Measurements from ENCODE around the gene CDC6.

The CDC6 gene

DNA sequence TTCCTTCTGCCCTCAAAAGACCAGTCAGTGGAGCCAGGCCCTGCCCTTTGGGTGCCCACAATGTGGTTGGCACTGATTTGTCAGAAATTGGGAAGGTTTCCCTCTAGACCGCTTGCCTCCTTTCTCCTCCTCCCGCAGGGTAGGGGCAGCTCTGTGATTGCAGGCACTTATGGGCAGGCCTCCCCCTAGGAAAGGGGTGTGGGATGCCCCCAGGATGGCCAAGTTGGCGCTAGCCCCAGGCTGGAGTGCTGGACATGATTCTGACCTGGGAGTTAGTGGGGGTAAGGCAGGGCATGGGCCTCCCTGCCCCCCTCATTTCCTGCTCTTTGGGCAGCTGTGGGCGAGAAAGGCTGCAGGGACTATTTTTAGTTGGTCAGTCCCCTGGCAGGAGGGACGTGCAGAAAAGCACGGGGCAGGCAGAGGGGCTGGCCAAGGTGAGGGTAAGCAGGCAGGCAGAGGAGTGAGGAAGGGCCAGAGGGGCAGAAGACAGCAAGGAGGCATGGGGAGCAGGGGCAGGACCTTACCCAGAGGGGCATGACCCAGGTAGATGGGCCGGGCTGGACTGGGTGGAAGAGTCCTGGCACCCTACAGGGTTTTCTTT, 24.6 kb downstream of the CDC6 start:
- no peak for DNase-seq

GRCh38 chr17:40312893-40313667, 25.4 kb downstream of the CDC6 start:
- no peak for DNase-seq

DNA sequence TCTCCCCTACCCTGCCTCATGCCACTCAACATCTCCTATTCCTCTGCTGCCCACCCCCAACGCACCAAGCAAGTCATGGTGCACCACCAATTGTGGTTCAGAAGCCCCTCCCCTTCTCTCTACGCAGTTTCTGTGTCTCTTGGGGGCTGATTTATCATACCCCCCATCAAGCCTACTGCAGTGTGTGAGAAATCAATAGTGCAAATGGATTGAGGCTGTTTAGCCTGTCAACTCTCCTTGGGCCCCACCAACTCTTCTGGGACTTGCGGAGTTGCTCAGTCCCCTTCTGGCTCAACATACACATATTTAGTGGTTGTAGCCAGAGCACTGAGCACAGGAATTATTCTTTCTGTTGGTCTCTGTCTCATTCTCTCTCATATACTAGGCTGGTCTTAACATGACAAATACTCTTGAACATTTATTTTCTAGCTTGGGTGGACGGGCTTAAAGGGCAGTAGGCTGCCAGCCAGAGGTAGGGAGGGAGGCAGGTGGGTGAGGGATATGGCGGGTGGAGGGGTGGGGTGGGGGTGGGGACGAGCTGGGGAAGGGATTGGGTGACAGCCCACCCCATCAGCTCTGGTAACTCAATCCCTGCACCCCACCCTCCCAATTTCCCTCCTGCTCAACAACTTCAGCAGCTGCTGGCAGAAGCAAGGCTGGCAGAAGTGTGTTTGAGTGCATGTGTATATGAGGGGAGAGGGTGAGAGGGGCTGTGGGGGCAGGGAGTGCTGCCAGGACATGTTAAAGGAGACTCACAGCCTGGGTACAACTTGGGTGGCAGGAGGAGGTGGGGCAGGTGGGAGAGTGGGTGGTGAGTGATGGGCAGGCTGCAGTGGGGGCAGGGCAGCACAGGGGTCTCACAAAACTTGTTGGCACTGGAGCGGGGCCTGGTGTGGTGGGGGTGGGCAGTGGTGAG, 26.2 kb downstream of the CDC6 start:
- DNase-seq: no peak

- DNase-seq: peak; percentile 91
Measured at GRCh38 chr17:40314584-40314956, 26.9 kb downstream of the CDC6 start.

GRCh38 chr17:40315206-40315605, 27.5 kb downstream of the CDC6 start:
- no peak for DNase-seq

DNA sequence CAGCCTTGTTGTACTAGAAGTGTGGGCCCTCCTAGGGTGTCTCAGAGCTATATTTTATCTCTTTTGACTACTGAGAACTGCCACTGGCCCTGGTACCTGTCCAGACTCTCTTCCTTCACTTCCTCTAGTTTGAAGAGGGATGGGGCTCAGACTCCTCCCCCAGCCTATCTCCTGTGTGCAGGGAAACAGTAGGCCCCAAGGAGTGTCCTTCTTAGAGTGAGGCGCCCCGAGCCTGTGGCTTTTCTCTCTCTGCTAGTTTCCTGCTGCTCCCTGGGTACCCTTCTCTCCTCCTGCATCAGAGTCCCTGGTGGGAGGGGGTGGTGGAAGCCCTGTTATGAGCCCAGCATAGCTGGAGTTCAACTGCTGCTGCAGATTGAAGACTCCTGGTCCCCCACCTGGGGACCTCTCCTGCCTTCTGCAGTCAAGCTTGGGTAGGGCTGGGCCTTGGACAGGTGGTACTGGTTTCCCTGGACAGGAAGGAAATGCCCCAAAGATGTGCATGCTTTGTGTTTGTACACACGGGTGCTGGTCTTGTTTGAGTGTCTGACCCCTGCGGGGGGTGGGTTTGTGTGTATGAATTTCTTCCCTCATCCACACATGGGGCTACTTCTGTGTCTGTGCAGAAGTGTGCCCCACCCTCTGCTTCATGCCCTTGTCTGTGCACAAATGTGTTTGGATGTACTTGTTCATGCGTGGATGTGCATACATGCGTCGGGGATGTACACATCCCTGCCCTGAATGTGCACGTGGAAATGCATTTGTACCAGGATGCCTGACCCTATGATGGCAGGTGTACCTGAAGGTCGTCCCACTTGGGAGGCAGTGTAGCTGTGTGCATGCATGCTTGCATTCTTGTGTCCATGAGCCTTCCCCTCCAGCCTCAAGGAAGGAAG, 28.2 kb downstream of the CDC6 start:
- no peak for DNase-seq

GRCh38 chr17:40316571-40317344, 29.1 kb downstream of the CDC6 start:
- DNase-seq: no peak

GRCh38 chr17:40317345-40317873, 29.7 kb downstream of the CDC6 start:
- peak; percentile 46 for DNase-seq

GRCh38 chr17:40317880-40318829, 30.5 kb downstream of the CDC6 start:
- peak; percentile 93 for DNase-seq

DNA sequence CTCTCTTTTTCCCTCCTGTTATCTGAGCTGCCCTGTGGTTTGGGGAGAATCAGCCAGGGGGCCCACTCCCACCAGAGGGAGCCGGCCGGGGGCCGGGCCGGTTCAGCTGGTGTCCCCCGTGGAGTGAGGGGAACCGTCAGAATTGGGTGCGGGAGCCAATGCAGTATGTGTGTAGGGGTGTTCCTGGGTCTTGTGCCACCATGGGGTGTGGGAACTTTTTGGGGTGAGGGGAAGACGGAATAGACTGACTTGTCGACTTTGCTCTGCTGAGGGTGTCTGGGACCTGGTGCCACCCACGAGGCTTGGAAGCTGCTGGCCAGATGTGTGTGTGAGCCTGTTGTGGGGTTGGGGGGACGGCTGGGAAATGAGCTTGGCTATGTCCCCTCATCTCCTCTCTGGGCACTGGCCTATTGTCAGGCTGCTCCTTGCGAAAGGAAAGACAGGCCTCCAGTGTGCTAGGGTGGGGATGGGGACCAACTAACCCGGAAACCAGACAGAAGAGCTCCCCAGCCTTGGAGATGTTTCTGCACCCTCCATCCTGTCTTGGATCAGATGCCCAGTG, 31.2 kb downstream of the CDC6 start:
- DNase-seq: no peak

GRCh38 chr17:40319651-40320540, 32.2 kb downstream of the CDC6 start:
- peak; percentile 62 for DNase-seq

DNA sequence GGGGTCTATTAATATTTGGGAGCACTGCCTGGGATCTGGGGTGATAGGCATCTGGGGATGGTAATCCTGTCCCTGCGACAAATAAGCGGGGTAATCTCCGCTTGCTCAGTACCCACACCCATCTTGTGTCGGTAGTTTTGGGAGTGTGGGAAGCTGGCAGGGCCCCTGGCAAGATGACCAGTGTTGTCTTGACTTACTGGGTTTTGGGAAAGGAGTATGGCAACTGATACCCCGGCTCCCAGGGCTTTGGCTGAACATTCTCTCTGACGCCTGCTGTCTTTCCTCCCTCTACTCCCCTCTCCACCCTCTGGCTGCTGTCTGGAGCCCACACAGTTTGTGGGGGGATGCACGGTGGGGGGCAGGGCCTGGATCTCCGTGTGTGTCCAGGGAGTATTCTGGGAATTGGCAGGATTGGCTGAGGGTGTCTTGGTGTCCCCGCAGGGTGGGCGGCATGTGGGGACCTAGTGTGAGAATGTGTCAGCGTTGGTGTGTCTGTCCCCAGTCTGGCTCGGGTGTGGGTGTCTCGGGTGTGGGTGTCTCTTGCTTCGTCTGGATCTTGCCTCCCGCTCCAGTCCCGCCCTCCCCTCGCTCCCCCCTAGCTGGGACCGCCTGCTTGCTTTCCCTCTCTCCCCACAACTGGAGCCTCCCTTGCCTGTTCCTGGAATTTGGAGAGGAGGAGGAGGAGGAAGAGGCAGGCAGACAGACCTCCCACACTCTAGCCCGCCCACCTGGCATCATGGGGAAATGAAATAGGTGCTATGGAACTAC, 33.3 kb downstream of the CDC6 start:
- DNase-seq: no peak

GRCh38 chr17:40321524-40321929, 33.8 kb downstream of the CDC6 start:
- no peak for DNase-seq

- DNase-seq: no peak
Measured at GRCh38 chr17:40321961-40322357, 34.3 kb downstream of the CDC6 start.

DNA sequence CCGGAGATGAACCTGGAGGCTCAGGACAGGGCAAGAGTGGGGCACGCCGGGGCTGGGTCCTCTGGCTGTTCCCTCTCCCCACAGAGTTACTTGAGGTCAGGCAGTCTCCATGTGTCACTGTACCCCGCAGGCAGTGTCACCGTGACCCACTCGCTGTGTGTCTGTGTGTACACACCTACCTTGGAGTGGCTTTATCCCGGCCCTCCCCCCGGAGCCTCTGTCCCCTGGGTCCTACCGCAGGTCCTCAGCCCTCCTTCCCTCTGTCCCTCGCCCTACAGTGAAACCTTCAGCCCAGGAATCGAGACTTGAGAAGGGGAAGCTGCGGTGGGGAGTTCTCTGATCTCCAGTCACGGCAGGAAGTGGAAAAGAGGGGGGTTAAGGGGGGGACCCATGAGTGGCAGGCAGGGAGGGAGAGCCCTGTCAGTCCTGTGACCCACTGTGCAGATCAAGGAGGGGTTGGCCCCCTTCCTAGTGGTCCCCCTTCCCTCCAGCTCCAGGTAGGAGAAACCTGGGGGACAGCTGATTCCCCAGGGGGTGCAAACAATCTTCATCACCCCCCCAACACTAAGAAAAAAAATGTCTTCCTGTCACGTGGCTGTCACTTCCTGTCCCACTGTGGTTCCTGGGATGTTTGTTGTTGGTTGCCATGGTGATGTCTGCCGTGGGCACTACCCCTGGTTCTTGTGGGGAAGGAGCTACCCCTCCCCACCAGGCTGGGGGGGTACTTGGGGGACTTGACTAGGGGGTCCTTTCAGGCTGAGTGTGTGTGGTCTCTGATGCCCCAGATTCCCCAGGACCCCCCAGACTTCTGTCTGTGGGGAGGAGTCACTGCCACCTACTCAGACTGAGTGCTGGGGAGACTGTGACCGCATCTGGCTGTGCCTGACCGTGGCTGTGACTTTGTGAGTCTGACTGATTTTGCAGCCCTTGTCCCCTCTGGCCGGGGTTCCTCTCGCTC, 35.0 kb downstream of the CDC6 start:
- peak; percentile 80 for DNase-seq
